IMR-90 (cell line): ENCODE measurements around the gene NADK2. TPM values are rescaled to one million over a fixed set of nuclear protein-coding genes. Genes with fewer than 3 reads are reported as not detected.

Source experiments
- ATAC-seq: fragments of 200-7000 bp; cut with Tn5 transposase; 2 replicates; pipeline ENCODE4 v1.9.1; 2020; ENCODE audit warnings: low read depth, mild to moderate bottlenecking, moderate library complexity
- BruUV-seq: library from RNA; stranded (reverse); fragments of 400-500 nt; replicated peaks from 2 replicates; lab custom pipeline; 2021; lab: Mats Ljungman, UMichigan
- CTCF ChIA-PET: fragments of 300-600 bp; formaldehyde crosslinking; extraction: SDS; loops from one replicate; lab custom pipeline; 2021; ENCODE audit warnings: antibody characterized with exemption; lab: Yijun Ruan, JAX
- POLR2A ChIA-PET: fragments of 300-600 bp; sonication (Branson Sonifier 250); formaldehyde crosslinking; loops from one replicate; lab custom pipeline; 2022; ENCODE audit warnings: antibody characterized with exemption; ENCODE audit not compliant: unreplicated experiment; lab: Charles Lee
- DNase-seq: peaks from one replicate; pipeline ENCODE4 v3.0.0; 2013
- H2AFZ ChIP-seq: replicated peaks from 2 replicates; pipeline ENCODE3; 2013; ENCODE audit warnings: low read length, mild to moderate bottlenecking; ENCODE audit not compliant: poor library complexity
- H2AK5ac ChIP-seq: 2 replicates; pipeline ENCODE4 v1.6.1; 2013; ENCODE audit warnings: low read depth, low read length, inconsistent platforms
- H2AK9ac ChIP-seq: replicated peaks from 2 replicates; pipeline ENCODE3; 2013; ENCODE audit warnings: mild to moderate bottlenecking, low read depth, low read length, moderate library complexity; ENCODE audit not compliant: poor library complexity
- H2BK120ac ChIP-seq: 2 replicates; pipeline ENCODE4 v1.6.1; 2013; ENCODE audit warnings: low read depth, low read length, inconsistent platforms
- H2BK15ac ChIP-seq: 3 replicates; pipeline ENCODE4 v1.6.1; 2013; ENCODE audit warnings: low read depth, low read length, inconsistent platforms
- H2BK20ac ChIP-seq: 2 replicates; pipeline ENCODE4 v1.6.1; 2013; ENCODE audit warnings: low read depth, mild to moderate bottlenecking, inconsistent platforms, low read length, moderate library complexity
- H2BK5ac ChIP-seq: 2 replicates; pipeline ENCODE4 v1.6.1; 2013; ENCODE audit warnings: mild to moderate bottlenecking, low read depth, low read length, inconsistent platforms; ENCODE audit not compliant: poor library complexity, severe bottlenecking
- H3K14ac ChIP-seq: replicated peaks from 2 replicates; pipeline ENCODE4 v1.6.1; 2013; ENCODE audit warnings: low read depth, low read length, inconsistent platforms
- H3K18ac ChIP-seq: 2 replicates; pipeline ENCODE4 v1.6.1; 2013; ENCODE audit warnings: low read depth, low read length, control low read depth
- H3K23ac ChIP-seq: 2 replicates; pipeline ENCODE4 v1.6.1; 2013; ENCODE audit warnings: low read depth, low read length, inconsistent platforms
- H3K27ac ChIP-seq: 2 replicates; pipeline ENCODE4 v1.5.1; 2013; ENCODE audit warnings: mild to moderate bottlenecking, control low read depth, low read length; ENCODE audit not compliant: insufficient read depth
- H3K27me3 ChIP-seq: 2 replicates; pipeline ENCODE4 v1.6.1; 2013; ENCODE audit warnings: low read length; ENCODE audit not compliant: control insufficient read depth, insufficient read depth
- H3K36me3 ChIP-seq: 2 replicates; pipeline ENCODE4 v1.6.1; 2013; ENCODE audit warnings: low read length, mixed read lengths; ENCODE audit not compliant: control insufficient read depth, insufficient read depth
- H3K4ac ChIP-seq: 2 replicates; pipeline ENCODE4 v1.6.1; 2013; ENCODE audit warnings: low read depth, low read length, inconsistent platforms
- H3K4me1 ChIP-seq: 2 replicates; pipeline ENCODE4 v1.6.1; 2013; ENCODE audit warnings: low read length, mixed read lengths; ENCODE audit not compliant: control insufficient read depth, insufficient read depth
- H3K4me2 ChIP-seq: 2 replicates; pipeline ENCODE4 v1.6.1; 2013; ENCODE audit warnings: low read depth, mild to moderate bottlenecking, control low read depth, low read length, moderate library complexity
- H3K4me3 ChIP-seq: 2 replicates; pipeline ENCODE4 v1.5.1; 2013; ENCODE audit warnings: low read depth, mild to moderate bottlenecking, control low read depth, low read length, moderate library complexity; ENCODE audit not compliant: insufficient read depth
- H3K56ac ChIP-seq: 2 replicates; pipeline ENCODE4 v1.6.1; 2013; ENCODE audit warnings: low read length, inconsistent platforms; ENCODE audit not compliant: insufficient read depth; ENCODE audit errors: extremely low read depth
- H3K79me1 ChIP-seq, 2 experiments: 2 replicates each; pipeline ENCODE4 v1.6.1; 2013; ENCODE audit warnings: low read length in 2 of 2, inconsistent platforms in 1 of 2, low read depth in 1 of 2
- H3K9ac ChIP-seq: 2 replicates; pipeline ENCODE4 v1.6.1; 2013; ENCODE audit warnings: low read depth, low read length, control low read depth
- H3K9me1 ChIP-seq: 2 replicates; pipeline ENCODE4 v1.6.1; 2013; ENCODE audit warnings: low read length, inconsistent platforms; ENCODE audit not compliant: insufficient read depth
- H3K9me3 ChIP-seq: 2 replicates; pipeline ENCODE4 v1.6.1; 2013; ENCODE audit warnings: low read length; ENCODE audit not compliant: control insufficient read depth, insufficient read depth
- H4K20me1 ChIP-seq: 2 replicates; pipeline ENCODE4 v1.6.1; 2013; ENCODE audit warnings: low read length, inconsistent platforms; ENCODE audit not compliant: insufficient read depth
- H4K5ac ChIP-seq: 2 replicates; pipeline ENCODE4 v1.6.1; 2013; ENCODE audit warnings: mild to moderate bottlenecking, low read depth, low read length, control low read depth
- H4K8ac ChIP-seq, 2 experiments: 2 replicates each; pipeline ENCODE4 v1.6.1; 2013; ENCODE audit warnings: low read depth in 2 of 2, low read length in 2 of 2, control low read depth in 1 of 2, inconsistent platforms in 1 of 2
- H4K91ac ChIP-seq: 2 replicates; pipeline ENCODE4 v1.6.1; 2013; ENCODE audit warnings: low read depth, low read length, inconsistent platforms; ENCODE audit not compliant: insufficient read depth
- MXI1 ChIP-seq: IDR thresholded peaks from 2 replicates; pipeline ENCODE4 v1.6.1; 2012; ENCODE audit warnings: low read depth, mild to moderate bottlenecking, low read length, moderate library complexity, borderline replicate concordance
- SMC3 ChIP-seq: fragments of 150-350 bp; IDR thresholded peaks from 2 replicates; pipeline ENCODE4 v1.6.1; 2016; ENCODE audit warnings: low read depth, mild to moderate bottlenecking, antibody characterized with exemption, low read length, moderate library complexity
- WGBS, 2 experiments: methylation state at CpG; one replicate each; pipeline versions ENCODE4 v1.1.5 to v1.1.7; 2013; ENCODE audit warnings: missing lambda C conversion rate in 2 of 2; ENCODE audit not compliant: insufficient read length in 1 of 2; ENCODE audit errors: extremely low coverage in 2 of 2; 5-methylcytosine and 5-hydroxymethylcytosine counted together
- dilution Hi-C: fragments of 300-500 bp; cut with HindIII; formaldehyde crosslinking; loops from one replicate; pipeline ENCODE4 v1.14.3; 2018; ENCODE audit warnings: low sequenced_read_pairs; ENCODE audit not compliant: unreplicated experiment
- in situ Hi-C: fragments of 300-500 bp; cut with MboI; formaldehyde crosslinking; loops from 3 replicates; pipeline ENCODE4 v1.14.3; 2019; ENCODE audit warnings: low sequenced_read_pairs, inconsistent platforms, mixed read lengths
- intact Hi-C: fragments of 100-400 bp; cut with micrococcal nuclease; formaldehyde crosslinking; loops from 2 replicates; pipeline ENCODE4 v1.10.0; 2022
- polyA plus RNA-seq, 3 experiments: library from polyadenylated mRNA; depleted of rRNA; stranded (reverse); fragments of >200 nt; gene quantifications; 2 replicates each; pipeline ENCODE4 v1.2.3, GENCODE V29; 2012; ENCODE audit warnings: low replicate concordance in 1 of 3
- total RNA-seq: library from RNA; depleted of rRNA; stranded (reverse); fragments of >200 nt; gene quantifications from 2 replicates; pipeline ENCODE4 v1.2.3, GENCODE V29; 2012
- TF ChIP-seq, protein P1 (sequence below): conservative IDR thresholded peaks from 2 replicates; pipeline ENCODE4 v1.5.1; 2012; ENCODE audit warnings: mild to moderate bottlenecking, low read depth, low read length, improper control_type of control experiment

The NADK2 gene
- total and polyA plus RNA-seq, 2 of the 4 experiments (the other 2 are of a cell fraction) = 7.4 to 17.4 TPM

GRCh38 chr5:36240779-36241630, 720 bp downstream of the NADK2 start:
- intact Hi-C loops (loop anchor here (1.0 to 10.0 kb wide), 3 partner anchors 63 to 634 kb away; partner anchors contain the start of genes NIPBL and SKP2), dilution Hi-C loops (no loop called here), in situ Hi-C loops (no loop called here)
- peak overlapping the region; percentile 49 to 69; a peak in 2 of 4 replicates for H4K8ac ChIP-seq
- peak overlapping the region; percentile 85 for H3K4me3 ChIP-seq
- DNase-seq (peak; percentile 59), ATAC-seq (peak; percentile 62)
- H3K4ac ChIP-seq = peak overlapping the region; percentile 66
- no peak overlapping the region for H2BK15ac ChIP-seq
- no peak overlapping the region for H4K5ac ChIP-seq
- H3K27ac ChIP-seq = peak overlapping the region; percentile 91
- H2BK20ac ChIP-seq = no peak overlapping the region
- H3K4me1 ChIP-seq = peaks cover 4% of the 10 kb centered on the region
- H3K18ac ChIP-seq = peak overlapping the region; percentile 54; the same call in 1 of the 2 replicates
- peaks cover 3 to 36% of the 10 kb centered on the region in 2 experiments; a peak in 3 of 4 replicates for H3K79me1 ChIP-seq
- H3K4me2 ChIP-seq = peak overlapping the region; percentile 87
- peak overlapping the region; percentile 91 for H3K9ac ChIP-seq
- peak overlapping the region; percentile 58; the same call in 1 of the 2 replicates for H3K56ac ChIP-seq
- TF ChIP-seq, protein P1, sequence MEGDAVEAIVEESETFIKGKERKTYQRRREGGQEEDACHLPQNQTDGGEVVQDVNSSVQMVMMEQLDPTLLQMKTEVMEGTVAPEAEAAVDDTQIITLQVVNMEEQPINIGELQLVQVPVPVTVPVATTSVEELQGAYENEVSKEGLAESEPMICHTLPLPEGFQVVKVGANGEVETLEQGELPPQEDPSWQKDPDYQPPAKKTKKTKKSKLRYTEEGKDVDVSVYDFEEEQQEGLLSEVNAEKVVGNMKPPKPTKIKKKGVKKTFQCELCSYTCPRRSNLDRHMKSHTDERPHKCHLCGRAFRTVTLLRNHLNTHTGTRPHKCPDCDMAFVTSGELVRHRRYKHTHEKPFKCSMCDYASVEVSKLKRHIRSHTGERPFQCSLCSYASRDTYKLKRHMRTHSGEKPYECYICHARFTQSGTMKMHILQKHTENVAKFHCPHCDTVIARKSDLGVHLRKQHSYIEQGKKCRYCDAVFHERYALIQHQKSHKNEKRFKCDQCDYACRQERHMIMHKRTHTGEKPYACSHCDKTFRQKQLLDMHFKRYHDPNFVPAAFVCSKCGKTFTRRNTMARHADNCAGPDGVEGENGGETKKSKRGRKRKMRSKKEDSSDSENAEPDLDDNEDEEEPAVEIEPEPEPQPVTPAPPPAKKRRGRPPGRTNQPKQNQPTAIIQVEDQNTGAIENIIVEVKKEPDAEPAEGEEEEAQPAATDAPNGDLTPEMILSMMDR = no peak
- no peak for TF ChIP-seq SMC3
- peak; percentile 41; the same call in 1 of the 2 replicates for TF ChIP-seq MXI1
- peak overlapping the region; percentile 89 for H2BK5ac ChIP-seq
- H3K36me3 ChIP-seq = no peaks in the 10 kb centered on the region
- BruUV-seq = no TSS peak
- CTCF ChIA-PET = interaction anchor here (0.6 to 1.8 kb wide), 7 partner anchors 11 to 95 kb away, joined by 3 to 13 read pairs (median 3); no protein-coding TSS in a partner anchor
- POLR2A ChIA-PET = no interaction called here
- H3K9me3 ChIP-seq = no peaks in the 10 kb centered on the region
- peak overlapping the region; percentile 56; the same call in 1 of the 2 replicates for H3K23ac ChIP-seq
- peak overlapping the region; percentile 78 for H3K14ac ChIP-seq
- 0 out of 2 replicates have a peak, but pooled peaks cover 3% of the 10 kb centered on the region for H3K9me1 ChIP-seq
- peak overlapping the region; percentile 48 for H2AK9ac ChIP-seq
- peak overlapping the region; percentile 8 for H4K91ac ChIP-seq
- 0 out of 2 replicates have a peak overlapping the region, but pooled peaks have one; percentile 7 for H2AK5ac ChIP-seq
- no peak overlapping the region for H2BK120ac ChIP-seq
- no peaks in the 10 kb centered on the region for H4K20me1 ChIP-seq
- H2AFZ ChIP-seq = peak overlapping the region; percentile 98
- WGBS, 2 experiments = 1% methylated on average over 21 of the region's 61 CpGs; no CpG with 5 or more reads in 1 of the 2 experiments
- no peaks in the 10 kb centered on the region for H3K27me3 ChIP-seq
